ENCODE measurements around the gene LTF. TPM values are rescaled to one million over a fixed set of nuclear protein-coding genes. Genes with fewer than 3 reads are reported as not detected.

The LTF gene
- polyA plus RNA-seq, 1 donor from 2014 or later: not detected

DNA sequence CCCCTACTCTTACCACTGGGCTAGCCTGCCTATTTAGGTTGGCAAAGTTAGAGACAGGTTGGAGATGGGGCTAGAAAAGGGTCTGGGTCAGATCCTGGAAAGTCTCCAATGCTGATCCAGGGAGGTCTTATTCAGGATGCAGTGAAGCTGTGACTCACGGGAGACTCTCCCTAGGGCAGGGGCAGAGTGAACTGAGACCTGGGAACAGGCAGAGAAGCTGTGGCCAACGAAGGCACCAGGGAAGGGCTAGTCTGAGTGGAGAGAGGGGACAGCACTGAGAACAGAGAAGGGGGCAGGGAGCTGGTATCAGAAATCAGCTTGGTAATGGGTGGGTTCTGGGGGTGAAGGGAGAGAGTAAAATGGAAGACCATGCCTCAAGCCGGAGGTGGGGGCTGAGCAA, 2.2 kb downstream of the LTF start:
- Histone ChIP-seq H3K36me3 (ENCODE audit: insufficient read depth, low read length) (no peaks in the 10 kb centered on the region), H3K79me2 (replicated peaks; ENCODE audit: insufficient read depth, low read length) (no peaks in the 10 kb centered on the region), H2AFZ (ENCODE audit: low read depth, low read length) (no peak overlapping the region), H3K9ac (ENCODE audit: low read length) (no peak overlapping the region), H3K27me3 (ENCODE audit: insufficient read depth, low read depth, low read length) (peaks cover 23% of the 10 kb centered on the region), H3F3A (ENCODE audit: insufficient read depth, low read length, poor library complexity, severe bottlenecking) (no peaks in the 10 kb centered on the region), H3K9me3 (ENCODE audit: low read length) (peaks cover 6% of the 10 kb centered on the region), H3K9me2 (ENCODE audit: insufficient read depth, low read length) (no peaks in the 10 kb centered on the region), H3K4me2 (ENCODE audit: low read length) (no peak overlapping the region), H4K20me1 (ENCODE audit: insufficient read depth) (no peaks in the 10 kb centered on the region), H3K4me3 (ENCODE audit: low read length) (no peak overlapping the region), H3K27ac (ENCODE audit: low read length) (no peak overlapping the region)
- TF ChIP-seq, protein P1, sequence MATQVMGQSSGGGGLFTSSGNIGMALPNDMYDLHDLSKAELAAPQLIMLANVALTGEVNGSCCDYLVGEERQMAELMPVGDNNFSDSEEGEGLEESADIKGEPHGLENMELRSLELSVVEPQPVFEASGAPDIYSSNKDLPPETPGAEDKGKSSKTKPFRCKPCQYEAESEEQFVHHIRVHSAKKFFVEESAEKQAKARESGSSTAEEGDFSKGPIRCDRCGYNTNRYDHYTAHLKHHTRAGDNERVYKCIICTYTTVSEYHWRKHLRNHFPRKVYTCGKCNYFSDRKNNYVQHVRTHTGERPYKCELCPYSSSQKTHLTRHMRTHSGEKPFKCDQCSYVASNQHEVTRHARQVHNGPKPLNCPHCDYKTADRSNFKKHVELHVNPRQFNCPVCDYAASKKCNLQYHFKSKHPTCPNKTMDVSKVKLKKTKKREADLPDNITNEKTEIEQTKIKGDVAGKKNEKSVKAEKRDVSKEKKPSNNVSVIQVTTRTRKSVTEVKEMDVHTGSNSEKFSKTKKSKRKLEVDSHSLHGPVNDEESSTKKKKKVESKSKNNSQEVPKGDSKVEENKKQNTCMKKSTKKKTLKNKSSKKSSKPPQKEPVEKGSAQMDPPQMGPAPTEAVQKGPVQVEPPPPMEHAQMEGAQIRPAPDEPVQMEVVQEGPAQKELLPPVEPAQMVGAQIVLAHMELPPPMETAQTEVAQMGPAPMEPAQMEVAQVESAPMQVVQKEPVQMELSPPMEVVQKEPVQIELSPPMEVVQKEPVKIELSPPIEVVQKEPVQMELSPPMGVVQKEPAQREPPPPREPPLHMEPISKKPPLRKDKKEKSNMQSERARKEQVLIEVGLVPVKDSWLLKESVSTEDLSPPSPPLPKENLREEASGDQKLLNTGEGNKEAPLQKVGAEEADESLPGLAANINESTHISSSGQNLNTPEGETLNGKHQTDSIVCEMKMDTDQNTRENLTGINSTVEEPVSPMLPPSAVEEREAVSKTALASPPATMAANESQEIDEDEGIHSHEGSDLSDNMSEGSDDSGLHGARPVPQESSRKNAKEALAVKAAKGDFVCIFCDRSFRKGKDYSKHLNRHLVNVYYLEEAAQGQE (IDR thresholded peaks at IDR 0.05; ENCODE audit: borderline replicate concordance): no peak
- TF ChIP-seq, protein P2, sequence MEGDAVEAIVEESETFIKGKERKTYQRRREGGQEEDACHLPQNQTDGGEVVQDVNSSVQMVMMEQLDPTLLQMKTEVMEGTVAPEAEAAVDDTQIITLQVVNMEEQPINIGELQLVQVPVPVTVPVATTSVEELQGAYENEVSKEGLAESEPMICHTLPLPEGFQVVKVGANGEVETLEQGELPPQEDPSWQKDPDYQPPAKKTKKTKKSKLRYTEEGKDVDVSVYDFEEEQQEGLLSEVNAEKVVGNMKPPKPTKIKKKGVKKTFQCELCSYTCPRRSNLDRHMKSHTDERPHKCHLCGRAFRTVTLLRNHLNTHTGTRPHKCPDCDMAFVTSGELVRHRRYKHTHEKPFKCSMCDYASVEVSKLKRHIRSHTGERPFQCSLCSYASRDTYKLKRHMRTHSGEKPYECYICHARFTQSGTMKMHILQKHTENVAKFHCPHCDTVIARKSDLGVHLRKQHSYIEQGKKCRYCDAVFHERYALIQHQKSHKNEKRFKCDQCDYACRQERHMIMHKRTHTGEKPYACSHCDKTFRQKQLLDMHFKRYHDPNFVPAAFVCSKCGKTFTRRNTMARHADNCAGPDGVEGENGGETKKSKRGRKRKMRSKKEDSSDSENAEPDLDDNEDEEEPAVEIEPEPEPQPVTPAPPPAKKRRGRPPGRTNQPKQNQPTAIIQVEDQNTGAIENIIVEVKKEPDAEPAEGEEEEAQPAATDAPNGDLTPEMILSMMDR (IDR thresholded peaks at IDR 0.05; ENCODE audit: poor library complexity, severe bottlenecking): no peak
- TF ChIP-seq EZH2 (IDR thresholded peaks at IDR 0.05; ENCODE audit: borderline replicate concordance, insufficient read depth, low read length, poor library complexity, severe bottlenecking) (no peak), EP300 (conservative IDR thresholded peaks at IDR 0.05; ENCODE audit: poor library complexity, severe bottlenecking) (no peak), RAD21 (conservative IDR thresholded peaks at IDR 0.05) (no peak), MXI1 (conservative IDR thresholded peaks at IDR 0.05; ENCODE audit: poor library complexity, severe bottlenecking) (no peak), SMC3 (conservative IDR thresholded peaks at IDR 0.05; ENCODE audit: poor library complexity) (no peak), POLR2AphosphoS5 (IDR thresholded peaks at IDR 0.05) (no peak), TAF1 (IDR thresholded peaks at IDR 0.05; ENCODE audit: low read depth) (no peak)

DNA sequence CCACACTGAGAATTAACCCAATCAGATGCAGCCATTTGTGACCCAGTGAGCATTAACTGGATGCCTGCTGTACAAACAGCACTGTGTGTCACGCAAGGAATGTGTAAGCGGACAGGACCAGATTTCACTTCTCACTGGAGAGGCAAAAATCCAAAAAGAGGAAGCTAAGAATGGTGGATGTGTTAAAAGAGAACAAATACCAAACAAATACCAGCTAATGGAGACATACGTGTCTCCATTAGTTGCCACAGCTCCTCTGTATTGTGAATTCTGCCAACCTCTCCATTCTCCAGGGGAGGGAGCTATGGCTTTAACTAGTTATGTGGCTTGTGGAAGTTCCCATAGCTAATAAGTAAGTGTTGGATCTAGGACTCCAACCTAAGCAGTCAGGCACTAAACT, 2.6 kb downstream of the LTF start:
- H3K9me3 ChIP-seq (ENCODE audit: low read length): peaks cover 6% of the 10 kb centered on the region
- H3K79me2 ChIP-seq (replicated peaks; ENCODE audit: insufficient read depth, low read length): no peaks in the 10 kb centered on the region
- H2AFZ ChIP-seq (ENCODE audit: low read depth, low read length): no peak overlapping the region
- no peak overlapping the region for H3K4me2 ChIP-seq (ENCODE audit: low read length)
- no peak overlapping the region for H3K27ac ChIP-seq (ENCODE audit: low read length)
- H3F3A ChIP-seq (ENCODE audit: insufficient read depth, low read length, poor library complexity, severe bottlenecking): no peaks in the 10 kb centered on the region
- H3K9ac ChIP-seq (ENCODE audit: low read length): no peak overlapping the region
- TF ChIP-seq EZH2 (IDR thresholded peaks at IDR 0.05; ENCODE audit: borderline replicate concordance, insufficient read depth, low read length, poor library complexity, severe bottlenecking) (no peak), MXI1 (conservative IDR thresholded peaks at IDR 0.05; ENCODE audit: poor library complexity, severe bottlenecking) (no peak), SMC3 (conservative IDR thresholded peaks at IDR 0.05; ENCODE audit: poor library complexity) (no peak), RAD21 (conservative IDR thresholded peaks at IDR 0.05) (no peak), POLR2AphosphoS5 (IDR thresholded peaks at IDR 0.05) (no peak), EP300 (conservative IDR thresholded peaks at IDR 0.05; ENCODE audit: poor library complexity, severe bottlenecking) (no peak)
- TF ChIP-seq, protein P2 (IDR thresholded peaks at IDR 0.05; ENCODE audit: poor library complexity, severe bottlenecking): no peak
- TF ChIP-seq, protein P1 (IDR thresholded peaks at IDR 0.05; ENCODE audit: borderline replicate concordance): no peak
- no peaks in the 10 kb centered on the region for H3K36me3 ChIP-seq (ENCODE audit: insufficient read depth, low read length)
- H3K27me3 ChIP-seq (ENCODE audit: insufficient read depth, low read depth, low read length): peaks cover 23% of the 10 kb centered on the region
- no peak overlapping the region for H3K4me3 ChIP-seq (ENCODE audit: low read length)
- H4K20me1 ChIP-seq (ENCODE audit: insufficient read depth): no peaks in the 10 kb centered on the region
- no peaks in the 10 kb centered on the region for H3K9me2 ChIP-seq (ENCODE audit: insufficient read depth, low read length)
